Measurements from ENCODE around the gene CADPS2.

DNA sequence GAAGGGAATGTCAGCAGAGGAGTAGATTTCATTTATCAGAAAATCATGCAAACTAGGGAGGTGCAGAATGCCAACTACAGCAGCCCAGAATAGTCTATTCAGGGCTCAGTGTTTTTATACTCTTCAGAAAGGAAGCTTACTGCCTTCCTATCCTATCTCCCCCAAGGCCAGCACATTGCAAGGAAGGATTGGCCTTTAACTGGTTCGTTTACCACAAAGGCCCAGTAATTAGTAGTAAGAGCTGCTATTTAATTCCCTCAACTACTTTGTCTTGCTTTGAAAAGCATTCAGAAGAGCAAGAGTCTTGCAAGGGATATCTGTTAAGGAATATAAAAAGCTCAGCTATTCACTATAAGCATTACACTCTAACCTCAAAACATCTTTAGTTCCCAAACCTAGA, 97.1 kb downstream of the CADPS2 start:
- TF ChIP-seq, protein P1, sequence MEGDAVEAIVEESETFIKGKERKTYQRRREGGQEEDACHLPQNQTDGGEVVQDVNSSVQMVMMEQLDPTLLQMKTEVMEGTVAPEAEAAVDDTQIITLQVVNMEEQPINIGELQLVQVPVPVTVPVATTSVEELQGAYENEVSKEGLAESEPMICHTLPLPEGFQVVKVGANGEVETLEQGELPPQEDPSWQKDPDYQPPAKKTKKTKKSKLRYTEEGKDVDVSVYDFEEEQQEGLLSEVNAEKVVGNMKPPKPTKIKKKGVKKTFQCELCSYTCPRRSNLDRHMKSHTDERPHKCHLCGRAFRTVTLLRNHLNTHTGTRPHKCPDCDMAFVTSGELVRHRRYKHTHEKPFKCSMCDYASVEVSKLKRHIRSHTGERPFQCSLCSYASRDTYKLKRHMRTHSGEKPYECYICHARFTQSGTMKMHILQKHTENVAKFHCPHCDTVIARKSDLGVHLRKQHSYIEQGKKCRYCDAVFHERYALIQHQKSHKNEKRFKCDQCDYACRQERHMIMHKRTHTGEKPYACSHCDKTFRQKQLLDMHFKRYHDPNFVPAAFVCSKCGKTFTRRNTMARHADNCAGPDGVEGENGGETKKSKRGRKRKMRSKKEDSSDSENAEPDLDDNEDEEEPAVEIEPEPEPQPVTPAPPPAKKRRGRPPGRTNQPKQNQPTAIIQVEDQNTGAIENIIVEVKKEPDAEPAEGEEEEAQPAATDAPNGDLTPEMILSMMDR (IDR thresholded peaks at IDR 0.05; ENCODE audit: extremely low read depth in 1 of 2, insufficient read depth in 1 of 2, low read depth in 1 of 2, low read length in 2 of 2) = no peak
- no peak for TF ChIP-seq EZH2 (IDR thresholded peaks at IDR 0.05; ENCODE audit: borderline replicate concordance, low read depth, low read length, severe bottlenecking)
